ENCODE measurements around the gene AP2B1. TPM values are rescaled to one million over a fixed set of nuclear protein-coding genes. Genes with fewer than 3 reads are reported as not detected.

Gene AP2B1
- total RNA-seq, 1 experiment from 2014 or later, result 198 TPM

GRCh38 chr17:35747540-35748017 lies 160.5 kb downstream of the AP2B1 start:
- Histone ChIP-seq H2AFZ (ENCODE audit: low read depth, low read length, poor library complexity, severe bottlenecking) (no peak overlapping the region), H3K36me3 (ENCODE audit: control insufficient read depth in 1 of 2, insufficient read depth in 2 of 2, low read length in 2 of 2) (no peaks in the 10 kb centered on the region), H3K27me3 (ENCODE audit: insufficient read depth, low read length) (peaks cover 4% of the 10 kb centered on the region; the same call in 1 of the 2 replicates), H3K79me2 (ENCODE audit: insufficient read depth, low read length) (no peaks in the 10 kb centered on the region), H3K4me1 (ENCODE audit: control insufficient read depth in 1 of 2, insufficient read depth in 2 of 2, low read length in 2 of 2) (no peaks in the 10 kb centered on the region), H3K4me2 (ENCODE audit: low read length) (no peak overlapping the region), H3K27ac (ENCODE audit: low read depth, low read length) (no peak overlapping the region), H3K4me3 (replicated peaks in 1 of 2; ENCODE audit: low read depth in 1 of 2, low read length in 2 of 2) (no peak overlapping the region), H3K9me3 (ENCODE audit: control insufficient read depth in 1 of 2, insufficient read depth in 1 of 2, low read depth in 1 of 2, low read length in 2 of 2) (no peaks in the 10 kb centered on the region), H4K20me1 (ENCODE audit: insufficient read depth) (no peaks in the 10 kb centered on the region), H3K9me2 (ENCODE audit: insufficient read depth) (no peaks in the 10 kb centered on the region), H3K9ac (ENCODE audit: low read length) (no peak overlapping the region)
- no TSS peak for BruUV-seq (replicated peaks)
- ChIA-PET POLR2A (interaction anchor here (0.7 kb wide), 1 partner anchor 134 kb away, joined by 4 read pairs; no protein-coding TSS in a partner anchor), RAD21 (ENCODE audit: low non-redundant PET in 1 of 2, low total read pairs in 2 of 2, uncharacterized antibody in 2 of 2, unreplicated experiment in 2 of 2) (interaction anchor here (0.6 to 1.3 kb wide), 8 partner anchors 17 to 1328 kb away, joined by 3 to 7 read pairs (median 3); no protein-coding TSS in a partner anchor), CTCF (interaction anchor here (0.8 to 2.0 kb wide), 13 partner anchors 14 to 1328 kb away, joined by 3 to 40 read pairs (median 5); no protein-coding TSS in a partner anchor)
- intact Hi-C loops (cut with micrococcal nuclease), result loop anchor here (1.0 to 10.0 kb wide), 8 partner anchors 134 to 1323 kb away; no protein-coding TSS in a partner anchor
- DNase-seq (ENCODE audit: low read depth, low spot score) (peak; percentile 64), ATAC-seq (peak; percentile 94)
- peak; percentile 92 for TF ChIP-seq RAD21 (IDR thresholded peaks at IDR 0.05; ENCODE audit: low read depth)
- TF ChIP-seq CTCF (IDR thresholded peaks at IDR 0.05 in 2 of 3, conservative IDR thresholded peaks at IDR 0.05 in 1 of 3; ENCODE audit: borderline replicate concordance in 1 of 3, insufficient read depth in 1 of 3, low read depth in 2 of 3, low read length in 2 of 3), result peak; percentile 56 to 87 (median 77); a peak in 5 of 6 replicates
- no peak for TF ChIP-seq YY1 (IDR thresholded peaks at IDR 0.05; ENCODE audit: extremely low read depth, insufficient replicate concordance, low read depth, low read length)
- TF ChIP-seq, protein P1, sequence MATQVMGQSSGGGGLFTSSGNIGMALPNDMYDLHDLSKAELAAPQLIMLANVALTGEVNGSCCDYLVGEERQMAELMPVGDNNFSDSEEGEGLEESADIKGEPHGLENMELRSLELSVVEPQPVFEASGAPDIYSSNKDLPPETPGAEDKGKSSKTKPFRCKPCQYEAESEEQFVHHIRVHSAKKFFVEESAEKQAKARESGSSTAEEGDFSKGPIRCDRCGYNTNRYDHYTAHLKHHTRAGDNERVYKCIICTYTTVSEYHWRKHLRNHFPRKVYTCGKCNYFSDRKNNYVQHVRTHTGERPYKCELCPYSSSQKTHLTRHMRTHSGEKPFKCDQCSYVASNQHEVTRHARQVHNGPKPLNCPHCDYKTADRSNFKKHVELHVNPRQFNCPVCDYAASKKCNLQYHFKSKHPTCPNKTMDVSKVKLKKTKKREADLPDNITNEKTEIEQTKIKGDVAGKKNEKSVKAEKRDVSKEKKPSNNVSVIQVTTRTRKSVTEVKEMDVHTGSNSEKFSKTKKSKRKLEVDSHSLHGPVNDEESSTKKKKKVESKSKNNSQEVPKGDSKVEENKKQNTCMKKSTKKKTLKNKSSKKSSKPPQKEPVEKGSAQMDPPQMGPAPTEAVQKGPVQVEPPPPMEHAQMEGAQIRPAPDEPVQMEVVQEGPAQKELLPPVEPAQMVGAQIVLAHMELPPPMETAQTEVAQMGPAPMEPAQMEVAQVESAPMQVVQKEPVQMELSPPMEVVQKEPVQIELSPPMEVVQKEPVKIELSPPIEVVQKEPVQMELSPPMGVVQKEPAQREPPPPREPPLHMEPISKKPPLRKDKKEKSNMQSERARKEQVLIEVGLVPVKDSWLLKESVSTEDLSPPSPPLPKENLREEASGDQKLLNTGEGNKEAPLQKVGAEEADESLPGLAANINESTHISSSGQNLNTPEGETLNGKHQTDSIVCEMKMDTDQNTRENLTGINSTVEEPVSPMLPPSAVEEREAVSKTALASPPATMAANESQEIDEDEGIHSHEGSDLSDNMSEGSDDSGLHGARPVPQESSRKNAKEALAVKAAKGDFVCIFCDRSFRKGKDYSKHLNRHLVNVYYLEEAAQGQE (IDR thresholded peaks at IDR 0.05; ENCODE audit: low read depth), result no peak
- no peak for TF ChIP-seq TCF7L2 (IDR thresholded peaks at IDR 0.05; ENCODE audit: borderline replicate concordance, extremely low read depth, insufficient read depth, insufficient read length)
